HG02763 (cell line): ENCODE data around the gene NDUFB7.

Experiments
- ATAC-seq: cut with Tn5 transposase; IDR thresholded peaks from one replicate; pipeline ENCODE4 v1.9.1; 2021; ENCODE audit warnings: mild to moderate bottlenecking, moderate library complexity; ENCODE audit not compliant: unreplicated experiment

NDUFB7 gene

DNA sequence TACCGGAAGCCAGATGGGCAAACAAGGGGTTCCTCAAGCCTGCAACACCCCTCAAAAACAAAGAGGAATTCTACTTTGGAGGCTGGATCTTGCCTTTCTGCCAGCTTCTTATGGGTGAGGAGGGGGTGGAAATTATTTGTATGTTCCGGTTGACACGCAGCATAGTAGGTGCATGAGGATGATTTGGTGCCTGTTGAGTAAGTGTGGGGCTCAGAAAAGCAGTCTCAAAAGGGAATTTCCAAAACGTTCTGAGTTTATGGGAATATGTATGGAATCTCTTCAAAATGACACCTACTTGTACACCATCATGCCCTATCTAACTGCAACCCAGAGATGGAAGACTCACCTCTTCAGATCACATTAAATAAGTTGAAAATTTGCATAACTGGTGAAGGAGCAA is 45.4 kb downstream of the NDUFB7 start:
- ATAC-seq, result no peak

DNA sequence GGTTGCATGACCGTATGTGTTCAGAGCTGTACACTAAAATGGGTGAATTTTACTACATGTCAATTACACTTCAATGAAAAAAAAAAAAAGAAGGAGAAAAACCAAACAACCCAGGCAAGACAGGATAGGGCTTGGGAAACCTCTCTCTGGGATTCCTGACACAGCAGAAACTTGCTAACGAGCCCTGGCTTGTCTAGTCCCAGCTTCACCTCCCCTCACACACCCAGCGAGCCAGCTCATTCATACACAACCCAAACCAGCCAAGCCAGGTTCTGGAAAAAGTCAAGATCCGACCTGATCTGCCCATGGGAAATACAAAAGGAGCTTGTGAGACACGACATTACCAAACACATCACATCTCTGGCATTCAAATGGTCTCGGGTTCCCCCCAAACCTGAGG is 46.1 kb downstream of the NDUFB7 start:
- ATAC-seq, result no peak

DNA sequence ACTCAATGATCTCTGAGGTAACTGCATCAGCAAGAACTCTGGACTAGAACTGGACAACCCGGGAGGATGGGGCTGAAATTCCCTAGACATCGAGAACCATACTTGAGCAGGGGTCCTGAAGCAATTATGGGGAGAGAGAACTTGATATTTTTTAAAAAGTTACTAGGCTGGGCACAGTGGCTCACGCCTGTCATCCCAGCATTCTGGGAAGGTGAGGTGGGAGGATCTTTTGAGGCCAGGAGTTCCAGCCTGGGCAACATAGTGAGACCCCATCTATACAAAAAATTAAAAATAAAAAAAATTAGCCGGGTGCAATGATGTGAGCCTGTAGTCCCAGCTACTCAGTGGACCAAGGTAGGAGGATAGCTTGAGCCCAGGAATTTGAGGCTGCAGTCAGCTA is 51.3 kb downstream of the NDUFB7 start:
- no peak for ATAC-seq

DNA sequence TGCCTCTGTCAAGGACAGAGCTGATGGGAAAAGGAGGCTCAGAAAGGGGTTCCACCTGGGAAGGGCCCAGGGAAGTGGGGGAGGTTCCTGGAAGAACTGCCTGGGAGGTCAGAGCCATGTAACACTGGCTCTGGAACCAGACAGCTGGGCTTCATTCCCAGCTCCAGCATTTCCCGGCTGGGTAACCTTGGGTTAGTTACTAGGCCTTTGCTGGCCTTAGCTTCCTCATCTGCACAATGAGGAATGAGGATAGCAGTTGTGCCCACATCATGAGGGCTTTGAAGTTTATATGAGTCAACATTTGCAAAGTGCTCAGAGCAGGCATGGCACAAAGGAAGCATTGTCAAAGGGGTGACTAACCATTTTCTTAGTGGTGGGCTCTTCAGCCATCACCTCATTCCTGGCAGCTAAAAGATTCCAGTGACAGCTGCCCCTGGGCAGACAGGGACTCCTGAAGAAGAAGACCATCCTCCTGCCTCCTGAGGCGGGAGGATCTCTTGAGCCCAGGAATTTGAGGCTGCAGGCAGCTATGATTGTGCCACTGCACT is 51.9 kb downstream of the NDUFB7 start:
- ATAC-seq, result no peak

DNA sequence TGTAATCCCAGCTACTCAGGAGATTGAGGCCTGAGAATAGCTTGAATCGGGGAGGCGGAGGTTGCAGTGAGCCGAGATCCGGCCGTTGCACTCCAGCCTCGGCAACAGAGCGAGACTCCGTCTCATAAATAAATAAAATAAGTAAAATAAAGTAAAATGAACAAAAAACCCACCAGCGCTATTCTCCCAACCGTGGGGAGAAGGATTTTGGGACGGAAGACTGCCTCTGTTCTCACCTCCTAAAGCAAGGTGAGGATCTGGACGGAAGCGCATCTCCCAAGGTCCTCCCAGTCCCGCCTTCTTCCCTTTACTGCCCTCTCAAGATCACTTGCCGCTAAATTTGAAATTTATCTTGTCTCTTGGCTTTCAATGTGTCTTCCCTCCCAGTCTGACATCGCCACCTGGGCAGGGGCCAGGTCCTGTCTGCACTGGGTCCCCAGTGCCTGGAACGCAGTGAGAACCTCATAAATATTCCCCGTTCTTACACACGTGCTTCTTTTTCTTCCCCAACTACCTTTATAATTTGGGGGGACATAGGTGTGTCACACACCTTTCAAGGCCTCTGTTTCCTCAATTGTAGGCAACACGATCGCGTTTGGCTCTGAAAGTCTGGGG is 52.5 kb downstream of the NDUFB7 start:
- ATAC-seq, result no peak

DNA sequence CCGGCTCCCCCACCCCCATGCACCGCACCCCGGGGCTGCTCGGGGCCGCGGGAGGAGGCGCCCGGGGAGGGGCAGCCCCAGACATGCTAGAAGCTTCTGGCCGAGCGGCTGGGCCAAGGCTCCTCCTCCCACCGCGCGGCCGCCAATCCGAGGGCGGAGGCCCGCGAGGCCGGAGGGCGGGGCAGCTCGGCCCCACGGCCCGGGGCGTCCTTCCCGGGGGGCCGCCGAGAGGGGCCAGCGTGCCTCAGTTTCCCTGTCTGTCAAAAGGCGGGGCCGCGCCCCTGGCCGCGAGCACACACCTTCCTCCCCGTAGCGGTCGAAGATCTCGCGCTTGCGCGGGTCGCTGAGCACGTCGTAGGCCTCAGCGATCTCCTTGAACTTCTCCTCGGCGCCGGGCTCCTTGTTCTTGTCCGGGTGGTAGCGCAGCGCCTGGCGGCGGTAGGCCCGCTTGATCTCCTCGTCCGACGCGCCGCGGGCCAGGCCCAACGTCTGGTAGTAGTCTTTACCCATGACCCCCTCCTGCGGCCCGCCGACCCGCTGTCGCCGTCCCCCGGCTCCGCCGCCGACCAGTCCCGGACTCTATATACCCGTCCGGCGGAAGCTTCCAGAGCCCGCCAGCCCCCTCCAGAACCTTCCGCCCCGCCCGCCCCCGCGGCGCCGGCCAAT is 53.9 kb downstream of the NDUFB7 start, which contains the start of gene DNAJB1:
Gene DNAJB1 (minus strand): TSS at position 558 of the 666 bp plus-strand sequence. CDS start 48 bp downstream, at position 510.
- peak; percentile 71 for ATAC-seq

DNA sequence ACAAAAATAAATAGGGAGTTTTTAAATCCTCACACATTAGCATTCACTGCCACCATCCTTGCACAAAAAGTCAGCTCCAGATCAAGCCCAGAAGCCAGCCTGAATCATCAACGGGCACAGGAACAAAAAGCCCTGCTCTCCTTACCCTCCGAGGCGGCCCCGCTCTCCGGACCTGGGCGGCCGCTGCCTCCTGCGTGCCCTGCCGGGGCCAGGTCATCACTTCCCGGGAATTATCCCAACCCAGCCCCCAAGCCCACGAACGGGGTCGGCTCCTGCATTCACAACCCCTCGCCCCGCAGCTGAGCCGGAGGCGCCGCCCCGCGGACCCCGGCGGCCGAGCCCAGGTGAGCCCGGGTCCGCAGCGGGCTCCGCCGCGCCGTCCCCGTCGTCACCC is 54.4 kb downstream of the NDUFB7 start:
- ATAC-seq, result no peak

DNA sequence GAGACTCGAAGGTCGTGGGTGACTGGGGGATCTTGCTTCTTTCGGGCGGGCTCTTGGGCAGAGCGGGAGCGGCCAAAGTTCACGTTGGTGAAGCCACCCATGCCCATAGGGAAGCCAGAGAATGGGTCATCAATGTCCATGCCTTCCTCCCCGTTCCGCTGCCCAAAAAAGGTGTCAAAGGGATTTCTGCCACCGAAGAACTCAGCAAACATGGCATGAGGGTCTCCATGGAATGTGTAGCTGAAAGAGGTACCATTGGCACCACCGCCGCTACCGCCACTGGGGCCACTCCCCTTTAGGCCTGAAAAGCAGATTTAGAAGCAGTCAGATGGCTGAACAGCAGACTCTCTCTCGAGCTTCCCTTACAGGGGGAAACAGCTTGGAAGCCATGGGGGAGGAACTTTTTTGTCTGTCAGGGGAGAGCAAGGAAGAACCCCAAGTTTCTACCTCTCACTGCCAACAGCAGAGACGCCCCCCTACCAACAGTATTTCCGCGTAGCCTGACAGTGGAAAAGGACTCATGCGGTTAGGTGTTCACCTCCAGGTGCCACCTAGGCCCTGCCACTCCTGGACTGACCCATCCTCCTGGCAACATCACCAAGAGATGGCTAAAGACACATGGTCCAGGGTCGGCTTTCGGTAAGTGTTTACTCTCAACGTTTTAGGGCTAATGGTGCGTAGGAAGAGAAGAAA is 55.0 kb downstream of the NDUFB7 start:
- ATAC-seq, result no peak
